8988T (cell line): Measurements from ENCODE around the gene PLD4.

ENCODE experiments used
- DNase-seq: peaks from one replicate; pipeline ENCODE4 v3.0.0; 2011

The PLD4 gene

DNA sequence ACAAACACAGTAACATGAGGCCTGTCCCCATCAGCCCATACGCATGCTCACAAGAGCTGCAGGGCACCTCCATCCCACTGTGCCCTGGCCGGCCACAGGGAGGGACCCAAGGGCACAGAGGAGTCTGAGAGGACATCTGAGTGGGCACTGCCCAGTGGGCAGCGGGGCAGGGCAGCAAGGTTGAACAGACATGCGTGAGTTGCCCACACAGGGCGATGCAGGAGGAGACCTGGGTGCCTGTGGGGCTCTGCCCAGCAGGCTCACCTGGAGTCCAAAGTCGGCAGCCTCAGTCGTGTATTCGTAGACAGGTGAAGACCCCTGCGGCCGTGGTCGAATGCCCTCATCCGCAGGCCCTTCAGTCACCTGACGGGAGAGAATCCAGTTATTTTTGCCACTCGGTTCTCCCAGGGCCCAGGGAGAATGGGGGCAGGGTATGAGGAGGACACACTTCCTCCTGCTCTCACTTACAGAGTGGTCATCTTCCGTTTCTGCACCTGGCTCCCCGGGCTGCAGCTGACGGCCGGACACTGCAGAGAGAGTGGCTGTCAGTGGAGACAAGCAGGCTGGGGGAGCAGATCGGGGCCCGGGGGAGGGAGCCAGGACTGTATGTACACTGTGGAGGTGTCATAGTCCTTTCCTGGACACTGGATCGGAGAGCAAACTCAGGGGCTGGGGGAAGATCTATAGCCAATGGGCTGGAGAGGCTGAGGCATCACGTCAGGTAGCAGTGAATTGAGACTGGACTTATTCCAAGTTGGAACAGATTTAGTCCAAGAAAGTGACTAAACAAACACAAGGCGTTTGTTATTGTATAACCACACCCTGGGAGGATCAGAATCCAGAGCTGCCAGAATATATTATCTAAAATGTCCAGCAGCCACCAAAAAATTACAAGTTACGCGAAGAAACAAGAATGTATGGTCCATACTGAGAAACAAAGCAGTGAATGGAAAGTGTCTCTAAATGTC, 32.8 kb downstream of the PLD4 start:
- DNase-seq = no peak

DNA sequence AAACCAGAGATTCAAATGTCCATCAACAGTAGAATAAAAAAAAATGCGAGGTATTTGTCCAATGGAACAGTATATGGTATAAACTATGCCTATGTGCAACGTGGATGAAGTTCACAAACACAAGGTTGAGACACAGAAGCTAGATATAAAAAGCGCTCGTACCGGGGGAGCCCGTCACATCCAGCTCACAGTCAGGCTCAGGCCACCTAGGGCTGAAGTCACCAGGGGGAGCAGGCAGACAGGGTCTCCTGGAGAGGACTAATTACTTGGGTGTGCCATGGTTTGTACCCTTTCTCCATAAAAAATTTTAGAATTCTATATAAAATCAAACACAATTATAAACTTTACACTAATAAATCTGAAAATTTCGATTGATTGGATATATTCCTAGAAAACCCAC, 39.9 kb downstream of the PLD4 start:
- no peak for DNase-seq

GRCh38 chr14:104965561-104966231, 41.0 kb downstream of the PLD4 start:
- DNase-seq = no peak

DNA sequence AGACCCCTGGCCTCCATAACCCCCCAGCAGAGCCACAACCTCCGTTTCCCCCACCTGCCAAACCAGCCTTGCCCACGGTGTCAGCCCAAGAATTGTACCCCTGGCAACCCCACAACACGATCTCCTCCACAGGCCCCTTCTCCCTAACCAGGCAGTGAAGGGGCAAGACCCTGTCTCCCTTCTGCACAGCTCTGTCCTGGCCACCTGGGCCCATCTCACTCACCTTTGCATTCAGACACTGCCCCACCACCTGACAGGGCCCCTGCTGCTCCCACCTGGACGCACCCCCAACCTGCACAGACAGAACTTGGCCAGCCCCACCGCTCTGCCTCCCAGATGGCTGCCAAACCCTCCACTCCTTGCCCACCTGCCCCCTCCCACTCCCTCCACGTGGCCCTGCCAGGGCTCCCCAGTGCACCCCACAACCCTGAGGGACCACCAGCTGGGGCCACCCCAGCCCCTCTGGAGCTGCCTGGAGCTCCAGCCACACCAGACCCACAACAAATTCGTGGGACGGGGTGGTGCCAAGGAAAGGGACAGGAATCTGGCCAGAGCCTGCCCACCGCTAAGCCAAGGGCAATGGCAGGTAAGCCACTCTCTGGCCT, 41.7 kb downstream of the PLD4 start:
- DNase-seq = no peak

DNA sequence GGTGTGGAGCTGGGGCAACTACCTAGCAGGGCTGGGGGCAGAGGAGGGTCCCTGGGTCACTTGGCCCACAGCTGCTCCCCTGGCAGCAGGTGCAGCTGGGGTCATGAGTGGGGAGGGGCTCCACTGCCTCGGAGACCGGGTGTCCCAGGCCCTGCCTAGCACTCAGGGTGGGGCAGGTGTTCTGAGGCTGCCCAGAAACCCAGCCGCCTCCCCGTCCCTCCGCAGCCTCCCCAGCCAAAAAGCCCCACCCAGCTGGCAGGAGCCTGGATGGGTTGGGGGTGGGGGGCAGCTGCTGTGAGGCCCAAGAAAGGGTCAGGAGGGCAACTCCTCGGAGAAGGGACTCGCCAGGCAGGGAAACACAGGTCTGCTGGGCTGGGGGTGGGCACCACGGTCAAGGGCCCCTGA, 42.3 kb downstream of the PLD4 start:
- DNase-seq = no peak

GRCh38 chr14:104967386-104968152, 42.9 kb downstream of the PLD4 start:
- DNase-seq = no peak

GRCh38 chr14:104968153-104968527, 43.5 kb downstream of the PLD4 start:
- no peak for DNase-seq

- DNase-seq = no peak
Measured at GRCh38 chr14:104968541-104969401, 44.1 kb downstream of the PLD4 start.

GRCh38 chr14:104969741-104970230, 45.1 kb downstream of the PLD4 start:
- DNase-seq = no peak

DNA sequence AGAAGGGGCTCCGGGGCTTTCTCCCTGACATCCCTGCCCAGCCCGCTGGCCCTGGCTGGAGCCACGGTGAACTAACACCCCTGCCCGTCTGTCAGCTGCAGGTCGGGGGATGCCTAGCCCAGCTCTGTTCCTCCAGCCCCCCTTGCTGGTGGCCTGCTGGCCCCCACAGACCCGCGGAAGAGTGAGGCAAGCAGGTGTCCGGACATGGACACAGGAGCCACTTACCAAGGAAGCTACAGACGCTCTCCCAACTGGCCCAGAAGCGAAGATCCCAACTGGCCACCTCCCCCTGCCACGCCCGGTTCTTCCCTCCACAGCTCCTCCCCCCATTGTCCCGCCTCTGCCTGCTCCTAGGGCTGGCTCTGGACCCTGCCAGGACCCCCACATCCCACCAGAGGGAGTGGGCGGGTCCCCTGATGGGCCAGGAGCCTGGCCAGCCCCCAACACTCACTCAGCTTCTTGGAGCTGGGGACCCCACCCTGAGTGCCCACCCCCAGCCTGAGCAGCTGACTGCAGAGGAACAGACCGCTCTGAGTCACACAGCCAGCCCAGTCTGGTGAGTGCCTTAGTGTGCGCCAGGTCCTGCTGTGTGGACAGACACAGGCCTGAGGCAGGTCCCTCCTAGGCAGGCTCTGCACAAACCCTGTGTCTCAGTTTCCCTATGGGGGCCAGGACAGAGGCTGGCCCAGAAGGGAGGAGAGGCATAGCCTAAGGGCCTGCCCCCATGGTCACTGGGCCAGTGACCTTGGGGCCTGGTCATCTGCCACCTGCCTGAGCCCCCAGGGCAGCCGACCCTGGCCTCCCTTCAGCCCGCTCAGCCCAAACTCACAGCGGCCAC, 45.8 kb downstream of the PLD4 start:
- DNase-seq = no peak

- DNase-seq = no peak
Measured at GRCh38 chr14:104971447-104972240, 47.0 kb downstream of the PLD4 start.

DNA sequence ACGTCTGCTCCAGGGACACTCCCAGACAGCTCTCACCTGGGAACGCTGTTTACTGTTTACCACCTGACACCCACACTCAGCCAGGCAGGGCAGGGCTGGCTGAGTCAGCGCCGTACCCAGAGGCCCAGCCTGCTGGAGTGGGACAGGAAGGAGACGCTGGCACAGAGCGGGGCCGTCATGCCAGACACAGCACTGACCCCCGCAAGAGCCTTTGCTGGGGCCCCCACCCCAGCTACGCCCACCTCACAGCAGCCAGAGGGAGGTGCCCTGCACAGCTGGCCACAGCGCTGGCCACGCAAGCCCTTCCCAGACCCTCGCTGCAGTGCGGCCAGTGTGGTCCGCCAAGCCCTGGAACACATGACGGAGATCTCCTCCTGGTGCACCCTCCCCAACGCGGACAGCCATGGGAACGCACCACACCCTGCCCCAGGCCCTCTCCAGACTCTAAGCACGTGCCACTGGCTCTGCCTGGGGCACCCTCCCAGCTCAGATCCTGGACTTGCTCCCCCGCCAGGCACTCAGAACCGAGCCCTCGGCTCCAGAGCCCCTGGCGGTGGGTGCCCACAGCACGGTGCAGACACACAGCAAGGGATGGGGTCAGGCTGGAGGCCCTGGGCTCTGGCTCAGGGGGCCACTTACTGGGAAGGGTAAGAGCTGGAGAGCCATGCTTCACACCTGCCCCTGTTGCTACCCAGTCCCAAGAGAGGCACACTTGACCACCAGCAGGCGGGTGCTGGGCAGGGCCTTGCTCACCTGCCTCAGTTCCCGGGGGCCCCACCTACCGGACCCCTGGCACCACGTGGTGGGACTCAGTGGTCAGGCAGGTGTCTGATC, 47.8 kb downstream of the PLD4 start:
- no peak for DNase-seq

GRCh38 chr14:104973135-104973384, 48.4 kb downstream of the PLD4 start:
- DNase-seq = peak; percentile 79

DNA sequence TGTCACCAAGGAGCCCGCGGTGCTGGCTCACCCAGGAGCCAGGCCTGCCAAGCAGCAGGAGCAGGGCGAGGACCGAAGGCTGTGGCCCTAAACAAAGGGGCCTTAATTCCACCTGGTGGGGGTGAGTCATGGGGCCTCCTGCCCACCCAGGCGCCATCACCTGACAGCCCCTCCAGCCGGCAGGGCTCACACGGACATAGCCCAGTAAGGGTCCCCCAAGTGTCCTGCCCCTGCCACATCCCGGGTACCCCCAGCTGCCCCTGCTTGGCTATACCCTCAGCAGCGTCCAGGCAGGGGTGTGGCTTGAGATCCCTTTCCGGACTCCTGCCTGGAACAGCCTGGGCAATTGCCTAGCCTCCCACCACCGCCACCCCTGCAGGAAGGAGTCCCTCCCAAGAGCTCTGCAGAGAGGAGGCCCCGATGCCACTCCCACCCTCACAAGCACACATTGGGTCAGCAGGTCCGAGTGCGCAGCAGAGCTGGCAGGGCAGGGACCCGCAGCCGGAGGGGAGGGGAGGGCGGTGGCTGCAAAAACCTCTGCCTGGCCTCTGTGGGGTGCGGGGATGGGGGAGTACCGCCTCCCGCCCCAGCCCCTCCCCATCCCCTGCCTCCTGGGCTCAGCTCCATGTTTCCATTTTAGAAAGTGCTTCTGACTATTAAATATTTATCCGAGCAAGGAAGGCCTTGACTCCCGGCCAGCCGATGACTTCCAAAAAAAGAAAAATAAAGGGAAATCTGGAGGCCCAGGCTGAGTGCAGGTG, 48.9 kb downstream of the PLD4 start:
- no peak for DNase-seq

DNA sequence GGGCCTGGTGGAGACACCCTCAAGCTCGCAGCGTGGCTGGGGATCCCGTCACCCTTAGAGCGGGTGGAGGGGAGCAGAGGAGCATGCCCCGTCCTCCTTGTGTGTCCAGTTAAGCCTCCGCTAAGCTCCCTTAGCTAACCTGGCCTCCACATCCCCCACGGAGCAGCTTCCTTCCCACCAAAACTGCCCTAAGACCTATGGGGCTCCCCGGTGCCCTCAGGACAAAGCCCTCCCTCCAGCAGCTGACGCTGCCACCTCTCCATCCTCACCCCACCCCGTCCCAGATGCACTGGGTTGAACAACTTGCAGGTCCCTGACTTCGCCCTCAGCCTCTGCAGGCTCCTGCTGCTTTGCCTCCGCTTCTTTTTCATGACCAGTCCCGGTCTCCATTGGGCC, 49.5 kb downstream of the PLD4 start:
- DNase-seq = no peak

GRCh38 chr14:104974665-104975390, 50.1 kb downstream of the PLD4 start:
- DNase-seq = no peak

DNA sequence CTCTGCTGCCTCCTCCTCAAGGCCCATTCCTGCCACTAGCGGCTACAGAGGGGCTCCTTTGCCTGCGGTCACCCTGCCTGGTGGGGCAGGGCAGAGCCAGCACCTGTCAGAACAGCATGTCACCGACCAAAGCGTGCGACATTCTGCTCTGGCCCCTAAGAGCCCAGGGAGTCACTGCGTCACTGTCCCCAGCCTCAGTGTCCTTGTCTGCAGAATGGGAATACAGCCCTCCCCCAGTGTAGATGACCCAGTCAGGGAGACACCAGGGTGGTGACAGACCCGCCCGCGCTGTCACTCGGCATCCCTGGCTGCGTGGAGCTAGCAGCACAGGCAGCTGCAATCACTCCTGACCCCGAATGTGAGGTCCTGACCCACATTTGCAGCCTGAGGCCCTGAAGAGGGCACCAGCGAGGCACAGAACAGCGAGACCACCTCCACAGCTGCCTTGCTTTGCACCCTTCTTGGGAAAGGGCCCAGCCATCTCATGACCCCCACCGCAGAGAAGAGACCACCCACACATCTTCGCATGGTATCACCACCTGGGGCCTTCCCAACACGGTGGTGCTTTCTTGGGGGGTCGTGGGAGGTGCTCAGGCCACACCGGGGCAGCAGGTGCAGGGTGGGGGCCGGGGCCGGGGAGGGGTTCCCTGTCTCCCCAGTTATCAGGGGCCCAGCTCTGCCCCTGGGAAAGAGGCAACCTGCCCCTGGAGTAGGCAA, 51.0 kb downstream of the PLD4 start:
- DNase-seq = no peak
